Activated gamma-delta T cell (primary cell): ENCODE results near the gene NOXRED1.
A peak's percentile ranks its signal among the peaks of the same experiment; 100 is the strongest.
"Not testable (repeated sequence)": the region's sequence is repeated elsewhere in the genome, so short reads cannot be mapped to it uniquely, and the experiment has no call there.

ENCODE experiments used
- DNase-seq: peaks from one replicate; lab custom pipeline; 2025; lab: John Stamatoyannopoulos, UW
- total RNA-seq, 2 donors: gene quantifications; one replicate each; lab custom pipeline; 2026; lab: John Stamatoyannopoulos, UW

The NOXRED1 gene
- 2.6 to 3.1 reads per million in 2 donors for total RNA-seq

- no peak for DNase-seq
Observed at GRCh38 chr14:77423423-77423822, at the start of gene NOXRED1. Gene NOXRED1 (minus strand): TSS chr14:77423523. CDS start chr14:77422889, 634 bp downstream.

DNA sequence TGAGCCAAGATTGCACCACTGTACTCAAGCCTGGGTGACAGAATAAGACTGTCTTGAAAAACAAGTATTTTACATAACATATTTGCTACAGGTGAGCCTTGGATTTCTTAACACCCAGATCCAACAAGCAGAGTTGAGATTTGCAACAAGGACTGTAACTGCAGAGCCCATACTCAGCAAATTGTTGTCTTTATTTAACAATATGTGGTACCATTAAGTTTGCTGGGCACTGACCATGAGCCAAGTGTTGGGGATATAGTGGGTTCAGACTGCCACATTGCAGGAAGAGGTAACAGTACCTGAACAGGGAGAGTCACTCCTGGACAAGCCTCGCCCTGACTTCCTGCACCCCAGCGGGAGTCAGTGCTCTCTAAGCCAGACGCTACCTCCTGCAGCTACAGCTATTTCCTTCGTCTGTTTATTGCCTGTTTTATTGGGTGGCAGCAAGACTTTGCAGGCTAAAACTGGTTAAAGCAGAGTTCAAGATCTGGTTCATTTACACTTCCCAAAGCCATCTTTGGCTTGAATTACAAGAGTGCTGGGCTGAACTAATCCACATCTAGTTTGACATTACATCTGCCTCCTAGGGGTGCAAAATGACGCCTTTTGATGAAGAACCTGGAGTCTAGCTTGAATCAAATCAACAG is 47.0 kb upstream of the NOXRED1 start:
- DNase-seq: no peak

DNA sequence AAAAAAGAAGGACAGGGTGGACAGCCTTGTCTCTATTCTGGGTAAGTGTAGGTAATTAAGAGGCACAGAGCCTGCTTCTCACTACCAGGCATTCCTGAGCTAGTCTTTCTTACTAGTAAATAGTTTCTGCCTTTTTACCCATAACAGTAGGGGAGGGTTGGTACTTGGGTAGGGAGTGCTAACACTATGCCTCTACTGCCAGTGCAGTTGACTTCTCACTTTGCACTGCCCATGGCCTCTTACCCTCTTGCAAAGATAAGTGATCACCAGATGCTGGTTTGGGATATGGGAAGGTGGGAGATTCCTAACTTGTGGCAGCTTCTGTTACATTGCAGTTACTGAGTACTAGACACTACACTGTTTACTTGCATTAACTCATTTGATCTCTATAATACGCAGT is 46.2 kb upstream of the NOXRED1 start:
- no peak for DNase-seq

DNA sequence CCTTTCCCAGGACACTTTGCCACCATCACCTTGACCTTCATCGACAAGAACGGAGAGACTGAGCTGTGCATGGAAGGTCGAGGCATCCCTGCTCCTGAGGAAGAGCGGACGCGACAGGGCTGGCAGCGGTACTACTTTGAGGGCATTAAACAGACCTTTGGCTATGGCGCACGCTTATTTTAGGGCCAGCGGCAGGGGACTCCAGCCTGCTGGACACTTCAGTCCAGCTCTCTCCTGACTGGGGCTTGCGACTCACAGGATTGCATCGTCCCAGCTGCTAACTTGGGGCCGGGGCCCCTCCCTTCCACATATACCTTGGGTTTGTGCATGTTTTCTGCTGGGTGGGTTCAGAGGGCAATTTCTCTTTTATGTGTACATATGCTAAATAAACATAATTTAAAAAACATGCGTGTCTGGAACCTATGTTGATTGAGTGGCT is 45.8 kb upstream of the NOXRED1 start:
- DNase-seq: no peak

DNA sequence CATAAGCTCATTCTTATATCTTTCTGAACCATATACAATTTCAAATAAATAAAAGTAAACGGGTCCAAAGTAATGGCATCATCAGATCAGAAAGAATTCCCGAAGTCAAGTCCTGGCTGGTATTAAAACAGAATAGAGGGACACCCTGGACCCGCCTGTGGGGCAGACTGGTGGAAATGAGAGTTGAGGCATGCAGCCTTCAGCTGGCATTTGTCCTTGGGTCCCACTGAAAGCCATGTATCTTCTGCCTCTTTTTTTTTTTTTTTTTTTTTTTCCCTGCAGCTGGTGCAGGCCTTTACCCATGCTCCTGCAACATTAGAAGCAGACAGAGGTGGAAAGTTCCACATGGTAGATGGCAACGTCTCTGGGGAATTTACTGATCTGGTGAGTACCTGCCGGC is 44.5 kb upstream of the NOXRED1 start:
- DNase-seq: no peak

DNA sequence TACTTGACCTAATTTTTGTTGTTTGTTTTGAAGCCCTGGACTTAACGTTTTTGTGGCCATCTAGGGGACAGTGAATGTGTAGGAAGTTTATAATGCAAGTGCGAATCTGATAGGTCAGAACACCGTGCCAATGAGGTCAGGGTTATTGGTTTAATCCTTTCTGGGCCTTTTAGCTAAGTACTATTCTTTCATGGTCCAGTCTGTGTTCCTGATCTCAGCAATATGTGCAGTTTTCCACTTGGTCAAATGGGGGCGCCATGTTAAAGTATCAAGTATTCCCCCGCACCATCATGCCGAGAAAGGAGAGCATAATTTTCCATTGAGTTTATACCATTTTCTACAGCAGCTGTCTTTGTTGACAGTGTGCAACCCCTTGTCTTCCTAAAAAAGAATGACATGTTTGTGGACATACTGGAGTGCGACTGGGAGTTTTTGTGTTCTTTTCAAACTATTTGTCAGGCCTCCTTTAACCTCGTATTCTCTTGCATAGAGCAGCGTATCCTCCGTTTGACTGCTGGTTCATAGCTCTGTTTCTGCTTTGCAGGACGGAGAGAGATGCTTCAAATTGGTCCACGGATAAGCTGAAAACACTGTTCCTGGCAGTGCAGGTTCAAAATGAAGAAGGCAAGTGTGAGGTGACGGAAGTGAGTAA is 35.9 kb upstream of the NOXRED1 start:
- DNase-seq: no peak

GRCh38 chr14:77458249-77458950 is 35.1 kb upstream of the NOXRED1 start:
- DNase-seq: no peak

- DNase-seq: peak; percentile 57
Observed at GRCh38 chr14:77457522-77458248, 34.4 kb upstream of the NOXRED1 start, which contains the start of the genes AHSA1 and VIPAS39. Gene AHSA1 (plus strand): TSS chr14:77458093. CDS start chr14:77458190, 97 bp downstream. Gene VIPAS39 (minus strand): TSS chr14:77457601. CDS start chr14:77454102, 3,499 bp downstream.

- no peak for DNase-seq
Observed at GRCh38 chr14:77457115-77457521, 33.8 kb upstream of the NOXRED1 start.

DNA sequence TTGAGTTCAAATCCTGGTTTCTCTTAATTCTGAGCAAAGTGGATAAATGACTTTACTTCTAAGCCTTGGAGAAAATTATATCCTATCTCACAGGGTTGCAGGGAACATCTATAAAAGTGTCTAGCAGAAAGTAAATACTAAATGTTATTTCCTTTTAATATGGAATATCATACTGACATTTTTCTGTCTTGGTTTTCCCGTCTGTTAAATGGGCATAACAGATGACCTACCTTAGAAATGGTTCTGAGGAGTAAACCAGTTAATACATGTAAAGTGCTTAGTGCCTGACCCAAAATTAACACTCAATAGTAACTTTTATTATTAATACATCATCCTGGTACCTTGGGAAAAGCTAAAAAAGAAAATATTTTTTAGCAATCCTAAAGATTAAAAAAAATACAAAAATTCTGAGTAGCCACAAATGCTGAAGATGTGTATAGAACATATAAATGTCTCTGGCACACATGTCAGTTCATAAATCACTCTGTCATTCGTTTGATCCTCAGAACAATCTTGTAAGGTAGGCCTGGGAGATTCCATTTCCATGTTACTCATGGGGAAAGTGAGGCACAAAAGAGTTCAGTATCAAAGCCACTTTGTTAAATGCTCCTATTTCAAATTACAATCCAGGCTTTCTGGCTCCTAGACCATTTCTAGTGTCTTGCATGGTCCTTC is 32.8 kb upstream of the NOXRED1 start:
- DNase-seq: no peak

GRCh38 chr14:77442196-77442595 is 18.9 kb upstream of the NOXRED1 start:
- no peak for DNase-seq

DNA sequence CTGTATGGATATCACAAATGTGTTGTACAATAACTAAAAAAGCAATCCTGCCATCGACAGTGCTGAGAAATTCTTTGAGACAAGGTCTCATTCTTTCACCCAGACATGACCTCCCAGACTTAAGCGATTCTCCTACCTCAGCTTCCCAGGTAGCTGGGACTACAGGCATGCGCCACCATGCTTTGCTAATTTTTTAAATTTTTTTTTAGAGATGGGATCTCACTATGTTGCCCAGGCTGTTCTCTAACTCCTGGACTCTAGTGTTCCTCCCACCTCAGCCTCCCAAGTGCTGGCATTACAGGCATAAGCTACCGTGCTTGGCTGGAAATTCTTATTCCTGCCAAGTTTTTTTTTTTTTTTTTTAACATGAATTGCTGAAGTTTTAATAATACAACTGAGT is 16.5 kb upstream of the NOXRED1 start:
- DNase-seq: no peak

- no peak for DNase-seq
Observed at GRCh38 chr14:77438596-77438995, 15.3 kb upstream of the NOXRED1 start.

GRCh38 chr14:77436042-77436441 is 12.7 kb upstream of the NOXRED1 start:
- DNase-seq: no peak

DNA sequence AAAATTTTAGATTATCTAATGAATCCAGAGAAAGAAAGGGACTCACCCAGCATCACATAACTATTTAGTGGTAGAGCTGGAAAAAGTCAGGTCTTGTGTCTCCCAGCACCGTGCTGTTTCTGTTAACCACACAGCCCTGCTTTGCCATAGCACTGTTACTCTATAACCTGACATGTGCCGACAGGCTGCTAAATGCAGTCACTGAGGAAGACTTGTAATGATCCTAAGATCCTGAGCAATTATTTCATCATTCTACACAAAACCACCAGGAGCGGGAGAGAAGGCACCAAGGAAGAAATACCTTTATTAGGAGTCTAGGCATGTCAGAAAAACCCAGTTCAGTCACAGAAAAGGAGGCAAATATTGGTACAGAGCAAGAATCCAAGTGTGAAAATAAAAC is 3.1 kb upstream of the NOXRED1 start:
- DNase-seq: no peak

- DNase-seq: no peak
Observed at GRCh38 chr14:77424862-77425261, 1.5 kb upstream of the NOXRED1 start.

GRCh38 chr14:77421201-77421600 is 2.1 kb downstream of the NOXRED1 start:
- no peak for DNase-seq

DNA sequence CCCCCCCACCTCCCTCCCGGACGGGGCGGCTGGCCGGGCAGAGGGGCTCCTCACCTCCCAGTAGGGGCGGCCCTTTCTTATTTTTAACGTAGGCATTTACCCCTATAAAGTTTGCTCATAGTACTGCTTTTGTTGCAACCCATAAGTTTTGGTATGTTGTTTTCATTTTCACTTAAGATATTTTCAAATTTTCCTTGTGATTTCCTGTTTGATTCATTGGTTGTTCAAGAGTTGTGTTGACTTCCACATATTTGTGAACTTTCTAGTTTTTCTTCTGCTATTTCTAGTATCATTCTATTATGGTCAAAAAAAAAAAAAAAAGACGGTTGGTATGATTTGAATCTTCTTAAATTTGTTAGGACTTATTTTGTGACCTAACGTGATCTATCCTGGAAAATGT is 6.5 kb downstream of the NOXRED1 start:
- DNase-seq: no peak

DNA sequence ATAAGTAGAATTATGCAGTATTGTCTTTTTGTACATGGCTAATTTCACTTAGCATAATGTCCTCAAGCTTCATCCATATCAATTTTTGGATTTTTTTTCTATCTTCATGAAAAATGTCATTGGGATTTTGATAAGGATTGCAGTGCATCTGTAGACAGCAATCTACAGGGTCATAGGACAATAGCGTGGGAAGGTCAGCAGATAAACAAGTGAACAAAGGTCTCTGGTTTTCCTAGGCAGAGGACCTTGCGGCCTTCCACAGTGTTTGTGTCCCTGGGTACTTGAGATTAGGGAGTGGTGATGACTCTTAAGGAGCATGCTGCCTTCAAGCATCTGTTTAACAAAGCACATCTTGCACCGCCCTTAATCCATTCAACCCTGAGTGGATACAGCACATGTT is 7.2 kb downstream of the NOXRED1 start:
- DNase-seq: not testable (repeated sequence)

DNA sequence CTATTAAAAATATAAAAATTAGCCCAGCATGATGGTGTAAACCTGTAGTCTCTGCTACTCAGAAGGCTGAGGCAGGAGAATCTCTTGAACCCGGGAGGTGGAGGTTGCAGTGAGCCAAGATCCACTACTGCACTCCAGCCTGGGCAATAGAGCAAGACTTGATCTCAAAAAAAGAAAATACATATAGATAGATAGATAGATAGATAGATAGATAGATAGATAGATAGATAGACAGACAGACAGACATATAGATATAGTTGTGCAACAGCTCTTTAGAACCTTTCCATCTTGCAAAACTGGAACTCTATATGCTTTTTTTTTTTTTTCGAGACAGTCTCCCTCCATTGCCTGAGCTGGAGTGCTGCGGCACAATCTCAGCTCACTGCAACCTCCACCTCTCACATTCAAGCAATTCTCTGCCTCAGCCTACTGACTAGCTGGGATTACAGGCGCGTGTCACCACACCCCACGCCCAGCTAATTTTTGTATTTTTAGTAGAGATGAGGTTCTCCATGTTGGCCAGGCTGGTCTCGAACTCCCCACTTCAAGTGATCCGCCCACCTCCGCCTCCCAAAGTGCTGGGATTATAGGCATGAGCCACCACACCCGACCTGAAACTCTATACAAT is 7.8 kb downstream of the NOXRED1 start:
- not testable (repeated sequence) for DNase-seq

GRCh38 chr14:77409131-77409533 is 14.2 kb downstream of the NOXRED1 start:
- DNase-seq: no peak
